ENCODE measurements around the gene SMCP.

GRCh38 chr1:152926091-152926490, 48.0 kb downstream of the SMCP start:
- peak in 3 of 6 experiments; percentile 24 to 42 (median 30) for TF ChIP-seq CTCF (IDR thresholded peaks at IDR 0.05)
- TF ChIP-seq POLR2A (IDR thresholded peaks at IDR 0.05) = no peak
- no peak for TF ChIP-seq POLR2AphosphoS5 (IDR thresholded peaks at IDR 0.05)
